ENCODE measurements around the gene WDR53. TPM values are rescaled to one million over a fixed set of nuclear protein-coding genes. Genes with fewer than 3 reads are reported as not detected.
"Not testable (repeated sequence)": the region's sequence is repeated elsewhere in the genome, so short reads cannot be mapped to it uniquely, and the experiment has no call there.

The WDR53 gene
- total RNA-seq, 1 donor from 2014 or later, result 8.6 TPM

GRCh38 chr3:196517919-196518318 lies 50.4 kb downstream of the WDR53 start:
- no peak for DNase-seq (ENCODE audit: low spot score)

GRCh38 chr3:196517162-196517800 lies 51.1 kb downstream of the WDR53 start:
- DNase-seq (ENCODE audit: low spot score), result no peak

GRCh38 chr3:196514913-196515621 lies 53.3 kb downstream of the WDR53 start, which contains the start of gene SMCO1:
Gene SMCO1, minus strand, starts transcription at chr3:196515346. Its CDS starts 137 bp downstream, at chr3:196515209.
- DNase-seq (ENCODE audit: low spot score), result no peak

GRCh38 chr3:196514350-196514716 lies 54.0 kb downstream of the WDR53 start:
- DNase-seq (ENCODE audit: low spot score), result no peak

- no peak for DNase-seq (ENCODE audit: low spot score)
These were observed 54.5 kb downstream of the WDR53 start for GRCh38 chr3:196513697-196514349.

- not testable (repeated sequence) for DNase-seq (ENCODE audit: low spot score)
These were observed 56.5 kb downstream of the WDR53 start for GRCh38 chr3:196511646-196512425.

- DNase-seq (ENCODE audit: low spot score), result not testable (repeated sequence)
These were observed 57.2 kb downstream of the WDR53 start for GRCh38 chr3:196511108-196511507.

- no peak for DNase-seq (ENCODE audit: low spot score)
These were observed 61.7 kb downstream of the WDR53 start for GRCh38 chr3:196506687-196507086.

- no peak for DNase-seq (ENCODE audit: low spot score)
These were observed 63.8 kb downstream of the WDR53 start for GRCh38 chr3:196504556-196504955.

Other genes starting within 250 kb of the WDR53 start
- not detected for gene TM4SF19, start 230.2 kb downstream of the WDR53 start, total RNA-seq
- gene UBXN7, start 136.1 kb downstream of the WDR53 start, total RNA-seq, result 52.0 TPM
- 23.2 TPM for gene RNF168, start 64.8 kb downstream of the WDR53 start, total RNA-seq
- not detected for gene SMCO1, start 53.2 kb downstream of the WDR53 start, total RNA-seq
- gene FBXO45, start 106 bp upstream of the WDR53 start, total RNA-seq, result 7.5 TPM
- 6.4 TPM for gene NRROS, start 71.1 kb upstream of the WDR53 start, total RNA-seq
- gene CEP19, start 143.7 kb upstream of the WDR53 start, total RNA-seq, result 3.3 TPM
- gene PIGX, start 143.8 kb upstream of the WDR53 start, total RNA-seq, result 21.5 TPM
- 63.4 TPM for gene PAK2, start 171.3 kb upstream of the WDR53 start, total RNA-seq